Colon (tissue), 2 donors: ENCODE data around the gene SLX4.
"Not testable (repeated sequence)": the region's sequence is repeated elsewhere in the genome, so short reads cannot be mapped to it uniquely, and the experiment has no call there.

Experiments used
- FAIRE-seq: peaks from 2 replicates; lab custom pipeline; 2012; peaks lifted over from hg19 to GRCh38; lab: Jason Lieb, UNC
- donor health status: control.
- donor health status: control.

SLX4 gene

DNA sequence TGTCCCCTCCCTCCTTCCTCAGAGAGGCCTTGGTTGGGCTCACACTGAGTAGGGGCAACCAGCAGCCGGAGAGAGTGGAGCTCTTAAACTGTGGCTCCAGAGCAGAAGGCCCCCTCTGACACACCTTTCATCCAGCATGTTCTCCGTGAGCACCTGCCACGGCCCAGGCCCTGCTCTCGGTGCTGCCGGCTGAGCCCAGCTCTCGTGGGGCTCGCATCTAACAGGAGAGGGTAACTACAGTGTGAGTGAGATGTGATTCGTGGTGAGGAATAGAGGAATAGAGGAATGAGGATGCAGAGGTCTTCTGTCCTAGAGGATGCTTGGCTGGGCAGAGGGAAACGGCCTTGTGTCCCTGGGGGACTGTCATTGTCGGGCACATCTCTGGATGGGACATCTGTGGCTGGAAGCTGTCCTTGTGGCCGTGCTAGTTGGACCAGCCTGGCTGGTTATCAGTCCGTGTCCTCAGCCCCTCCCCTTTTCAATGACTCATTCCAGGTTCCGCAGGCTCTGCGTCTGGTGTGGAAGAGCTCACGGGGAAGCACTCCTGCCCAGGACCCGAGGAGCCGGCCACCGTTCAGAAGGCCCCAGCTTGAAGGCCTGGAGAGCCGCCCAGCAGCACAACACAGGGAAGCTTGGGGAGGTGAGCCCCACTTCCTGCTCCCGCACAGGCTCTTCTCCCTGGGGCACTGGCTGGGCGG is 31.1 kb upstream of the SLX4 start:
- FAIRE-seq = no peak

DNA sequence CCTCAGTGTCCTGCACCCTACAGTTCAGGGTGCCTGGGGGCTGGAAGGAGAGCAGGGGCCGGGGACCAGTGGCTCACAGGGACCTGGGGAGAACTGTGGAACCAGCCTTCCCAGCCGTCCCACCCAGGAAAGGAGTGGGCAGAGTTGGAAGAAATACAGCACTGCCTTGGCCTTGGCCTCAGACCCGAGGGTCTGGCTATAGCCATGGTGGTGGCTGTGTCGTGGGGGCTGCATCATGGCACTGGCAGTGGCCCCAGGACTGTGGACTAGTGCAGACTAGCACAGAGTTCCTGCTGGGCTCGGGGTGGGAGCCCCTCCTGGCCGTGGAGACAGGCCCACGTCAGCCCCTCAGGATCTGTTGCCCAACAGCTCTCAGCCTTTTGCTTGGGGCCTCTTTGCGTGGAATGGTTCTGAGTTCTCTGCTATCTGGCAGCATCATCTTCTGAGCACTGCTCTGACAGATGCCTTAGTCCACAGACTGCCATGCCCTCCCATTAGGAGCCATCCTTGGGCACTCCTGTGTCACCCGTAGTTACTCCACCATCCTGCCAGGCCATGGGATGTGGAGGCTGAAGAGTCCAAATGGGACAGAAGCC is 30.5 kb upstream of the SLX4 start:
- no peak for FAIRE-seq

DNA sequence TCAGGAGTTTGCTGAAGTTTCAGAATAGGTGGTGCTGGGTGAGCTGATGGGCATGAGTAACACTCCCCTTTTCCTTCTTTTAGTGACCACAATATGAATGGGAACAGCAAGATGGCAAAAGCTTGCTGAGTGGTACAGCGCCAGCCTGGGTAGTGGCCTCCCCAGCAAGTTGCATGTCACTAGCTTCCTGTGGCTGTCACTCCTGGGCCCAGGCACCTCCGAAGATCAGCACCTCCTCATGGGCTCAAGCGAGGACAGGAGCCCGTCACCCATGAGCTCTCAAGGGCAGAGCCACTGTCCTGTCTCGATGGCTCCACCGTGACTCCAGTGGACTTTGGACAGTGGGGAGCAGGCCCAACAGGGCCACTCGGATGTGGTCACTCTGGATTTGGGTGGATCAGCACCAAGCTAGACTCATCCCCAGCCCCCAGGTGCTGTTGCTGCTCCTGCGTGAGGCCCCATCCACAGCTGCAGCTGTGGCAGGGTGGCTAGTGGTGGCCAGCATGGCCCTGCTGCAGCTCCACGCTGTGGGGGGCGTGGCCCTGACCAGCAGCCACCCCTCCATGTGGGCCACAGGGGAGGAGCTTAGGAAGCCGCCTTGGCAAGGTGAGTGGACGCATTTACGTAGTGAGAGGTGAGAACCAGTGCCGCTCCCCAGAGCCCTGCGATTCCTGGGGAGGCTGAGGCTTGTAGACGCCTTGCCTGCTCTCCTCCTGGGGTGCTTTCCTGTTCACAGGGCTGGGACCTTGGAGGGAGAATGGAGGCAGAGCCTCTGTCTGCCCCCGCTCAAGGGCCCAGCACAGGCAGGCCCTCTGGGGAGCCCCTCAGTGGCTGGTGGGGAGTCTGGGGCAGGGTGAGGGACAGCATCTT is 29.5 kb upstream of the SLX4 start:
- no peak for FAIRE-seq

DNA sequence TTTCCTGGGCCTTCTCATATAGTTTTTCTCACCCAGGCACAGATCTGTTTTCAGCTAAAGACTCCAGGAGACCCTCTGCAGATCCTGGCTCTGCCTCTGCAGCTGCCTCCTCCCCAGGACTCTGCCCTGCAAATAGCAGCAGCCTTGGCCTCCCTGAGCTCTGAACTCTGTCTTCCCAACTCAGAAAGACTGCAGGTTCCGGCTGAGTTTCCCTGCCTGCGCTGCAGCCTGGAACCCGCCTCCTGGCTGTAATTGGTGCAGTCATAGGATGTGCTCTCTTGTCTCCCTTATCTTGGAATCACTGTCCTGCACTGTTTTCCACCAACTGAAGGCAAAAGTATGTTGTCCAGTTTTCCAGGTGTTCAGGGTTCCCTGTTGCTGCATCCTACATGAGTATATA is 28.8 kb upstream of the SLX4 start:
- no peak for FAIRE-seq

DNA sequence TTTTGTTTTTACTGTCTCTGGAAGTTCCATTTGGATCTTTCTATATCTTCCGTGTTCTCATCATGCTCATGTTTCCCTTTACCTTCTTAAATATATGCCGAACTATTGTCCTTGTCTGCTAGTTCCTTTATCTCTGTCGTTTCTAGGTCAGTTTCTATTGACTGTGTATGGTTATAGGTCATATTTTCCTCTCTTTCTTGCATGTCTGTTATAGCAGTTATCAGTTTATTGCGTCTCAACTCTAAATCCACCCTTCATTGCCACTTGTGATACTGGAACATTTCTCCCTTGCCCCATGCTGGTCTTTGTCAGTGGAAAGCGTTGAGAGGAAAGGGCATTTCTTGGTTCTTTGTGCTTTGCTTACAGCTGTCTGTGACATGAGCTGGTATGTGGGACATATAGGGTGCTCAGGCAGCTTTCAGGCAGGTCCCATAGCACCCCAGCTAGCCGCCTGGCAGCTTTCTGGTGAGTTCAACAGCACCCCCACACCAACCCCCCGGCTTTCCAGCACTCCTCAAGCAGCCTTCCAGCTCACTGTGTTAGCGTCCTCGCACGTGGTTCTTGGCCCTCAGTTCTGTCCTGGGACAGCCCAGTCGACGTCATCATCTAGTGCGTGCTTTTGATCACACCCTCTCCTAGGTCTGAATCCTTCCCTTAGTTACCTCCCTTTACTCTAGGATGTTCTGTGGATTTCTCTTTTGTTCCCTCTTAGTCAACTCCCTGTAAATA is 27.7 kb upstream of the SLX4 start:
- no peak for FAIRE-seq

DNA sequence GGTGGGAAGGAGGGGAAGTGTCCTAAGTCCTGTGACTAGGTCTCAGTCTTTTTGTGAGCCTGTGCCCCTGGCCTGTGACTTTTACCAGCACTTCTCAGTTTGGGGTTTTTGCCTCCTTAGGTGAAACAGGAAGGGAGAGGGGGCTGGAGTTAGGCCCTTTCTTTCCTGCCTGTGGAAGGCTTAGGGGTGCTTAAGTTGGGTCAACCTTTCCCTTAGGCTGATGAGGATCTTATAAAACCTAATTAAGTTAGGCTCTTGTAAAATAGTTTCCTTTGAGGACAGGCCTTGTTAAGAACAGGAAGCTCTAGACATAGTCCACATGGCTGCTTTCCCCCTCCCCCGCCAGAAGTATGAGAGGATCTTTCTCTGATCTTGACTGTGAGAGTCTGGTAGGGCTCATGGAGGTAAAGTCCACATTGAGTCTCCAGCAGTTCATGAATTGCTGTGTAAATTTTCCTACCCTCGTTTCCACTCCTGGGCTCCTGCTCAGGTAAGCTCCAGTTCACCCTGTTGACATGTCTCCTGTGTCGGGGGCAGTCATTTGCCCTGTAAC is 26.0 kb upstream of the SLX4 start:
- no peak for FAIRE-seq

DNA sequence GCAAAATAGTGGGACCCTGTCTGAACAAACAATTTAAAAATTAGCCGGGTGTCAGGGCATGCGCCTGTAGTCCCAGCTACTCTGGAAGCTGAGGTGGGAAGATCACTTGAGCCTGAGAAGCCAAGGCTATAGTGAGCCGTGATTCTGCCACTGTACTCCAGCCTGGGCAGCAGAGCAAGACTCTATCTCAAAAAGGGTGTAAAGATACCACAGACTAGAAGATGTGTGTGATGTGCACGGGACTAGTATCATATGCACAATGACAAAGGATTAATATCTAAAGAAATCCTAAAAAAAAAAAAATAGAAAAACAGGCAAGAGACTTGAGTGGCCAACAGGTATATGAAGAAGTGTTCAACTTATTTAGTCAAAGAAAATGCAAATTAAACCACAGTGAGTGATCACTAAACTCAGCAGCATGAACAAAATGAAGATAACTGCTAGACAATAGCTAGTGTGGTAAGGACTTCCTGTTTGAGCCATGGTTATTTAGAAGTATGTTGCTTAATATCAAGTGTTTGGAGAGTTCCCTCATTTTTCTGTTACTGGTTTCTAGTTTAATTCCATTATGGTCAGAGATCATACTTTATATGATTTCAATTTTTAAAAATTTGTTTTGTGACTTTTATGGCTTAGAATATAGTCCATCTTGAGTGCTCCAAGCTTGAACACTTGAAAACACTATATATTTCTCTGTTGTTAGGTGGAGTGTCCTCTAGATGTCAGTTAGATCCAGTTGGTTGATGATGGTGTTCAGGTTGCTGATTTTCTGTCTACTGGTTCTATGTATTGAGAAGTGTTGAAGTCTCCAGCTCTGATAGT is 14.7 kb upstream of the SLX4 start:
- no peak for FAIRE-seq

DNA sequence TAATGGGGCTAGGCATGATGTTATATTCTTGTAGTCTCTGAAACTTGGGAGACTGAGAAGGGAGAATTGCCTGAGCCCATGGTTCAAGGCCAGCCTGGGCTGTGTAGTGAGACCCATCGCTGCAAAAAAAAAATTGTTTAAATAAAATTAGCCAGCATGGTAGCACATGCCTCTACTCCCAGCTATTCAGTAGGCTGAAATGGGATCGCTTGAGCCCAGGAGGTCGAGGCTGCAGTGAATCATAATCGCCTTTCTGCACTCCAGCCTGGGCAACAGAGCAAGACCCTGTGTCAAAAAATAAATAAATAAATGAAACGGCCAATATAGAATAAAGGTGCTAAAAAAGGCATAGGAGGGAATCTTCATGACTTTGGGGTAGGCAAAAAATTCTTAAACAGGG is 13.9 kb upstream of the SLX4 start:
- no peak for FAIRE-seq

DNA sequence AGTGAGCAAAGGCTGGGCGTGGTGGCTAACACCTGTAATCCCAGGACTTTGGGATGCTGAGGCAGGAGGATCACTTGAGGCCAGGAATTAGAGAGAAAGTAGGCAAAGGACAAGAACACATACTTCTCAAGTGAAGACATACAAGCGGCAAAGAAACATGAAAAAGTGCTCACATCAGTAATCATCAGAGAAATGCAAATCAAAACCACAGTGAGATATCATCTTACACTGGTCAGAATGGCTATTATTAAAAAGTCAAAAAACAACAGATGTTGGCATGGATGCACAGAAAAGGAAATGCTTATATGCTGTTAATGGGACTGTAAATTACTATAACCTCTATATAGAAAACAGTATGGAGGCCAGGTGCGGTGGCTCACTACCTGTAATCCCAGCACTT is 12.2 kb upstream of the SLX4 start:
- no peak for FAIRE-seq

DNA sequence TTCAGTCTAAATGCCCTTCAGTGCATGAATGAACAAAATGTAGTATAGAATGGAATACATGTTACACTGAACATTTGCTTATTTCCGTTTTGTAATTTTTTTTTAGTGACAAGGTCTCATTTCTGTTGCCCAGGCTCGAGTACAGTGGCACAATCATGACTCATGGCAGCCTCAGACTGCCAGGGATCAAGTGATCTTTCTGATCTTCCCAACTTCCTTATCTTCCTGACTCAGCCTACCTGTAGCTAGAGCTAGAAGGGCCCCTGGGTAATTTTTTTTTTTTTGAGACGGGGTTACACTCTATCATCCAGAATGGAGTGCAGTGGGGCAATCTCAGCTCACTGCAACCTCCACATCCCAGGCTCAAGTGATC is 7.3 kb upstream of the SLX4 start:
- no peak for FAIRE-seq

DNA sequence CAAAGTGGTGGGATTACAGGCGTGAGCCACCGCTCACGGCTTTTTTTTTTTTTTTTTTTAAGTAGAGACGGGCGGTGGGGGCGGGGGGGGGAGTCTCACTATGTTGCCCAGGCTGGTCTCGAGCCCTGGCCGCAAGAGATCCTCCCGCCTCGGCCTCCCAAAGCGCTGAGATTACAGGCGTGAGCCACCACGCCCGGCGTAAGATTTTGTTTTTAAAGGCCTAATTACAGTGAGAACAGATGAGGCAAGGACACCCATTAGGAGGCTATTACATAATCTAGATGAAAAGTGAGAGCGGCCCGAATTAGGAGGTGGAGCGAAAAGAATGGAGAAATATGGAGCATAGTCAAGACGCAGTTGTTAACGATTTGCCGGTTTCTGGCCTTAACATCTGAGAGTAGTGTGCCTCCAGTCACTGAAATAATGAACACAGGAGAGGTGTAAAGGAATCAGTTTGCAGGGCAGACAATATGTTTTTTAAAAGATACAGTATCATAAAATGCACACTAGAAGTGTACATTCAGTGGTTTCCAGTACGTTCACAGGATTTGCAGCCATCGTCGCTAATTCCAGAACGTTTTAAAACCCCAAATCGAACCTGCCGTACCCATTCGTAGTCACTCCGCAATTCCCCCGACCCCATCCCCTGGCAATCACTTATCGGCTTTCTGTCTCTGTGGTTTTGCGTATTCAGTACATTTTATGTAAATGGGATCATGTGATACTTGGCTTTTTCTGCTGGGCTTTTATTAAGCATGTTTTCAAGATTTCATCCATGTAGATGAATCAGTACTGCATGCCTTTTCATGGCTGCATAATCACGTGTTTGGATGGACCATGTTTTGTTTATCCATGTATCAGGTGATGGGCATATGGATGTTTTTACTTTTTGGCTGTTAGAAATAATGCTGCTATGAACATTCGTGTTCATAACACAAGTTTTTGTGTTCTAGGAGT is 1.4 kb upstream of the SLX4 start:
- FAIRE-seq = no peak

DNA sequence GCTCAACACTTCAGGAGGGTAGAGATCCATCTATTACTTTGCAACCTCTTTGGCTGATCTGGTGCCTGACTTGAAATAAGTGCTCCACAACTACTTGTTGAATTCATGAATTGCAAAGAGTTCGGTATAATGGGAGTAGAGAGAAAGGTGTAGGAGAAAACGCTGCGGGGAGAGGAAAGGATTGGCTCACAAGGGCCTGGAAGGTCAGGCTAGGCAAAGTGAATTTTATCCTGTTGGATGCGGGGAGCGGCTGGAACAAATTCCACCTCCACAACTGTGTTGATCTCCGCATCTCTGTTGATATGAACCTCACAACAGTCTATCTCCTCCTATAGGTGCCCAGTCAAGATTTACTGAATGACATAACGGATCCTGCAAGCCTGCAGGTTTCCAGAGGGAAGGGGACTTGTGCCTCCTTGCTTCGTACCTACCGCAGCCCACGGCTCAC is 684 bp downstream of the SLX4 start:
- FAIRE-seq = no peak

DNA sequence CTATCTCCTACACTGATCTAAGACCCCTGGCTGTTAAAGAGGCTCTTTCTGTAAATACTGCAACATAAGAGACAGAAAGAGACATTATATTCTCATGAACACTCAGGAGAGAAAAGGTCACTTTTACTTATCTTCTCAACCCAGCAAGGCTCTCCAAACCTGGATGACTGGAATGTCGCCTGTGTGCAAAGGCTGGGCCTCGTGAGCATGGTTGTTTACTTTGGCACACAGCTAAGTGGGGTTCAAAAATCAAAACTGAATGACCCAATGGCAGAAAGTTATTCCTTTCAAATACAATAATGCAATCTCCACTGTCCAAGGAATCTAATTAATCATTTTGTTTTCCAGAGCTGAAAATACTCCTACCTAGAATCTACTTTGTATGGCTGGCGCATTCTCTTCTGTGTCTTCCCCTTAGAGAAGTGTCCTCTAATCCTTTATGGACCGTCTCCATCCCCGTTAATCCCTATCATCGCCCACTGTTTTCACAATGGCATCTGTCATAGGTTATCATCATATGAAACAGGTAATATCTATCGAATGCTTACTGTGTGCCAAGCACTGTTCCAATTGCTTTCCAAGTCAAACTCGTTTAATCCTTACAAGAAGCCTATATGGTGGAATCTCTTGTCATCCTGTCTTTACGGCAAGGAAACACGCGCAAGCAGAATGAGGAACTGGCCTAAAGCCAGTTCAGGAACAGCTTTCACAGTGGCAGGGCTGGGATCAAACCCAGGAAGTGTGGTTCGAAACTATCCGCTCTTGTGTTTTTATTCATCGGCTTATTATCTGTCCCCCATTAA is 1.3 kb downstream of the SLX4 start:
- FAIRE-seq = no peak

DNA sequence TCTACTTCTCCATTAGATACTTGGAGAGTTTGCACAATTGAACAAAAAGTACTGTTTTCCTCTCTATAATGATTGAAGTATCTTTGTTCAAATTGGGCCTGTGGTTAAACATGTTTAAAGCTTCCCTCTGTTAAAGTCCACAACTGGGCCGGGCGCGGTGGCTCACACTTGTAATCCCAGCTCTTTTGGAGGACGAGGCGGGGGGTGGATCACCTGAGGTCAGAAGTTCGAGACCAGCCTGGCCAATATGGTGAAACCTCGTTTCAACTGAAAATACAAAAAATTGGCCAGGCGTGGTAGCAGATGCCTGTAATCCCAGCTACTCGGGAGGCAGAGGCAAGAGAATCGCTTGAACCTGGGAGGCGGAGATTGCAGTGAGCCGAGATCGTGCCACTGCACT is 2.4 kb downstream of the SLX4 start:
- not testable (repeated sequence) for FAIRE-seq

DNA sequence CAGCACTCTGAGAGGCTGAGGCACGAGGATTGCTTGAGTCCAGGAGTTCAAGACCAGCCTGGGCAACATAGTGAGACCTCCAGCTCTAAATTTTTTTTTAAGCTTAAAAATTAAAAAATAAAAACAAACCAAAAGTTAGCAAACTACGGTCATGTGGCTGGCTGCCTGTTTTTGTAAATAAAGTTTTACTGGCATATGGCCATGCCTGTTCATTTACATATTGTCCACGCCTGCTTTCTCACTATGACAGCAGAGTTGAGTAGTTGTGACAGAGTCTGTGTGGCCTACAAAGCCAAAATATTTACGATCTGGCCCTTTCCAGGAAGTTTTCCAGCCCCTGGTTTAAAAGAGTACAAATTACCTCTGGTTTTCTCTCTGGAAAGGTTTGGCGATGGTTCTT is 3.3 kb downstream of the SLX4 start:
- FAIRE-seq = no peak

DNA sequence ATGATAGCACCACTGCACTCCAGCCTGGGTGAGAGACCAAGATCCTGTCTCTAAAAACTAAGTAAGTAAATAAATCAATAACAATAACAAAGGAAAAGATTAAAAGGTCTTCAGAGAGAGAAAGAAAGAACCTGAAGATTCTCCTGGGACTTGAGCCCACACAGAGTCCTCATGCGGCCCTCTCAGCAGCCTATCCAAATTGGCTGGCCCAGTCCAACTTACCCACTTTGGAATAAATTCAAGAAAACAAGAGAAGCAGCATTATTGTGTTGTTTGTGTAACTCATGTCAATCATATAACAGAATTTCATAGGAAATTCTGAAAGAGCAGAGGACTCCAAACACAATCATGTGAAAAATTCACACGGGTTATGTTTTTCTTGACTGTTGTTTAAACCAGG is 3.8 kb downstream of the SLX4 start:
- no peak for FAIRE-seq

DNA sequence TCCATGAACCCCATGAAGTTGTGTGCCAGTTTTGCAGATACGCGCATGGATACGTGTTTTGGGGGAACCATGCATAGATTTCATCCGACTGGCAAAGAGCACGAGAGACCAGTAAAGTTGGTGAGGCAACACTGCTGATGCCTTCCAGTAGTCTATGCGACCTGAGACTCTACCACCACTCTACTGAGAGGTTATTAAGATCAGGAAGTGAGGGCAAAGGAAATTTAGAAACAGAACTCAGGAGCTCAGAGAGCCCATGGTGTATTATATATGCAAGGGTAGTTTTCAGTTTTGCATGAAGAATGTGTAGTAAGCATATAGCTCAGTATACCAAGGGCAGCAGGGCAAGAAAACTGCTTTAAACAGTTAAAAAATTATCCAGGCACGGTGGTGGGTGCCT is 4.2 kb downstream of the SLX4 start:
- FAIRE-seq = no peak

DNA sequence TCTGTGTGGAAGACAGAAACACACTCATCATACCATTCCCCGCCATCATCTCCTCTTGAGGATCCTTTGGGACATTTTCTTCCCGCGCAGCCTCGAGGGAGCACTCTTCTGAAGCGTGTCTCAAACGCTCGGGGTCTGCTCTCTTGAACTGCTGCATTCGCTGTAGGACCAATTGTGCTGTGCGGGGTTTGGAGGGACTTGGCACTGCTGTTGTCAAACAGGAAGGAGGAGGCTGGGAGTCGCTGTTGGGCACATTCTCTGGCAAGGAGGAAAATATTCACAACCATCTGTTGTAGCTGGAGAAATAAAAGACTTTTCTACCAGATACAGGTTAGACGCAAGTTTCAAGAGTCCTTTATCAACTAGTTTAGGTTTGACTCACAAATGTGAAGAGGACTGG is 5.0 kb downstream of the SLX4 start:
- no peak for FAIRE-seq

DNA sequence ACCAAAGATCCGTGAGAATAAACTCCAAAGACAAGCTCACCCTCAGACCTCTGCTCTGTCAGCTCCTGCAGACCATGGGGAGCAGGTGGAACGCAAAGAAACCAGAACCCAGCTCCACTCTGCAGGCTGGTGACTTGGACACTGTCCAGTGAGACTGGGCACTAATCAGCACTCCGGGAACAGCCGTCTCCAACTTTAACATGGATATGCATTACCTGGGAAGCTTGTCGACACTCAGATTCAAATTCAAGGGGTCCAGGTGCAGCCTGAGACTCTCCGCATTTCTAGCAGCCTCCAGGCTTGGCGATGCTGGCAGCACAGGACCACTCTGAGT is 9.1 kb downstream of the SLX4 start:
- FAIRE-seq = no peak
